Erythroblast (primary cell): ENCODE data around the gene CD93.

Experiments
- GATA1 ChIP-seq: IDR thresholded peaks from 2 replicates; pipeline ENCODE4 v1.6.1; 2011; ENCODE audit warnings: low read depth, mild to moderate bottlenecking, control low read depth, low read length, moderate library complexity
- POLR2A ChIP-seq: IDR thresholded peaks from 2 replicates; pipeline ENCODE4 v1.6.1; 2011; ENCODE audit warnings: mild to moderate bottlenecking, low read length

GRCh38 chr20:23116311-23117089, 30.4 kb upstream of the CD93 start:
- TF ChIP-seq POLR2A (no peak), GATA1 (no peak)
